ENCODE data around the gene KIAA0232. TPM values are rescaled to one million over a fixed set of nuclear protein-coding genes. Genes with fewer than 3 reads are reported as not detected.
"Not testable (repeated sequence)": the region's sequence is repeated elsewhere in the genome, so short reads cannot be mapped to it uniquely, and the experiment has no call there.

The KIAA0232 gene
- total RNA-seq, 1 donor from 2014 or later, result 20.9 TPM

DNA sequence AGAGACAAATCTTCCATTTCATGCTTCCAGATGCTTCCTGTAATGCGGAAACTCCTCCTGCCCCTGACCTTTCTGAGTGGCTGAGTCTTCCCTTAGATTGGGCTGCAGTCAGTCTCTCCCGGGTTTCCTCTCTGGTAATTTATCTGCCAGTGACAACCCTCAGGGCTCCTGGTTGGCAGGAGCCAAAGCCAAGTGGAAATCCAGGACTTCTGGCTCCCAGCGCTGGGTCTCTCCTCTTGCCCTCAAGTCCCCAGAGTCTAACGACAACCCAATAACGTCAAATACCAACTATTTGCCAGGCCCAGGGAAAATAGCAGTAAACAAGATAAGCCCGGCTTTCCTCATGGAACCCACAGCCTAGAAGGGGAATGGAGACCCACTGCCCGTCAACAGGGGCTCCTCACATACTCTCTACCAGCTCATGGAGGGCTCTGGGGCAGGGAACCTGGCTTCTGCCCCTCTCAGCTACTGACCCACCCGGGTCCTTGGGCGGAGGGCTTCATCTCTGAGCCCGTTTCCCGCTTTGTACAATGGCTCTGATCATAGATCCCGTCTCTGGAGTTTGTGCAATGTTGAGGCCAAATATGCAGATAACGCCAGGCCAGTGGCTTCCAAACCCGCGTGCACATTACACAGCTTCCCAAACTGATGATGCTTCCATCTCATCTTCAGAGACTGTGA lies 126.0 kb downstream of the KIAA0232 start:
- no peak for DNase-seq (ENCODE audit: low read depth)
- TF ChIP-seq, protein P1, sequence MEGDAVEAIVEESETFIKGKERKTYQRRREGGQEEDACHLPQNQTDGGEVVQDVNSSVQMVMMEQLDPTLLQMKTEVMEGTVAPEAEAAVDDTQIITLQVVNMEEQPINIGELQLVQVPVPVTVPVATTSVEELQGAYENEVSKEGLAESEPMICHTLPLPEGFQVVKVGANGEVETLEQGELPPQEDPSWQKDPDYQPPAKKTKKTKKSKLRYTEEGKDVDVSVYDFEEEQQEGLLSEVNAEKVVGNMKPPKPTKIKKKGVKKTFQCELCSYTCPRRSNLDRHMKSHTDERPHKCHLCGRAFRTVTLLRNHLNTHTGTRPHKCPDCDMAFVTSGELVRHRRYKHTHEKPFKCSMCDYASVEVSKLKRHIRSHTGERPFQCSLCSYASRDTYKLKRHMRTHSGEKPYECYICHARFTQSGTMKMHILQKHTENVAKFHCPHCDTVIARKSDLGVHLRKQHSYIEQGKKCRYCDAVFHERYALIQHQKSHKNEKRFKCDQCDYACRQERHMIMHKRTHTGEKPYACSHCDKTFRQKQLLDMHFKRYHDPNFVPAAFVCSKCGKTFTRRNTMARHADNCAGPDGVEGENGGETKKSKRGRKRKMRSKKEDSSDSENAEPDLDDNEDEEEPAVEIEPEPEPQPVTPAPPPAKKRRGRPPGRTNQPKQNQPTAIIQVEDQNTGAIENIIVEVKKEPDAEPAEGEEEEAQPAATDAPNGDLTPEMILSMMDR (conservative IDR thresholded peaks at IDR 0.05; ENCODE audit: low read depth, low read length), result no peak

DNA sequence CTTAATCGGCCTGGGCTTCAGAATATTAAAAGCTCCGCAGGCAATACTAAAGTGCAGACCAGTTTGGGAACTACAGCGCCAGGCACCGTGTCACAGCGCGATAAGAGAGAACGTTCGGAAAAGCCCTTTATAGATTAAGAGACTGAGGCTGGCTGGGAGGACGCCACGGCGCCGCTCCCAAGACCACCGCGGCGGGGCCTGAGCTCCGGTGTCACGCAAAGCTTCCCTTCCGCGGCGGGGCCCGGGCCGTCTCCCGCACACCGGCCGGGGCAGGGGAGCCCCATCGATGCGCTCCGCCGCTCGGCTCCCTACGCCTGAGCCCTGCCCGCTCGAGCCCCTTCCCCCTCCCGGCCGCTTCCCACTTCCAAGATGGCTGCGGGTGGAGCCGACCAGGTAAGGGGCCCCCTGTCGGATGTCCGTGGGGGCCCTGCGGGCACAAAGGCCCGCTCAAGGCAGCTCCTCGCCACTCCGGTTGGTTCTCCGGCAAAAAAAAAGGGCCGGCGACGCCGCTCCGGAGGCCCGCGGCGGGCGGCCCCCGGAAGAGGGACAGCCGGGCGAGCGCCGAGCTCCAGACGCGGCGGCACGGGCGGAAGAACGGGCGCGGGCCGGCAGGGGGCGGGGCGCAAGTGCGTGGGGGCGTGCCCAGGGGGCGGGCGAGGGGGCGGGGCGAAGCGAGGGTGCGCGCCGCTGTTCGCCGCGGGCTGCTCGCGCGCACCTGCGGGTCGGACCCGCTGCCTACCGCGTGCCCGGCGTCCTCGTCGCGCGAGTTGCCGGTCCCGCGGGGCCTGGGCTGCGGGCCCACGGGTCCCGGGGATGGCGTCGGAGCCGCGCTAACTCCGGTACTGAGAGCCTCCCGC lies 126.8 kb downstream of the KIAA0232 start, which contains the start of gene TBC1D14:
Gene TBC1D14 (plus strand): TSS at position 714 of the 857 bp plus-strand sequence. CDS start 13,564 bp downstream, outside the sequence.
- no peak for DNase-seq (ENCODE audit: low read depth)
- peak within 1 kb of the TSS; percentile 90 for H3K4me3 ChIP-seq (ENCODE audit: low read depth, low read length)
- TF ChIP-seq, protein P1 (conservative IDR thresholded peaks at IDR 0.05; ENCODE audit: low read depth, low read length), result peak; percentile 22

More for the DNA sequence above, 126.0 kb downstream of the KIAA0232 start:
- peak overlapping the region; percentile 90 for H3K4me3 ChIP-seq (ENCODE audit: low read depth, low read length)

DNA sequence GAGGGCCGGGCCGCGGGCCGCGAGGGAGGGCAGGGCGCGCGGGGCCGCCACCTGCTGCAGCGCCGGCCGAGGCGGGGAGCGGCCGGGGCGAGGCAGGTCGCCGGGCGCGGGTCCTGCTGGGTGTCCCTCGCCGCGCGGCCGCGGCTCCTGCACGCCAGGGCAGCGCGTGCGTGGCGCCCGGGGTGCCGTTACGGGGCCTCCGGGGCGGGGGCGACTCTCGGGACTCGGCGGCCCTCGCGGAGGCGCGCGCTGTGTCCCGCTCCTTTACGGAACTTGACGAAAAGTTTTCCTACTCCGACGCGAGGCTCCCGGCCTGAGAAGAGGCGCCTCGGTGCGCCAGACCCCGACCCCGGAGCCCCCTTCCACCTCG lies 127.4 kb downstream of the KIAA0232 start:
- TF ChIP-seq, protein P1 (conservative IDR thresholded peaks at IDR 0.05; ENCODE audit: low read depth, low read length), result no peak
- DNase-seq (ENCODE audit: low read depth), result no peak
- peak overlapping the region; percentile 90 for H3K4me3 ChIP-seq (ENCODE audit: low read depth, low read length)

DNA sequence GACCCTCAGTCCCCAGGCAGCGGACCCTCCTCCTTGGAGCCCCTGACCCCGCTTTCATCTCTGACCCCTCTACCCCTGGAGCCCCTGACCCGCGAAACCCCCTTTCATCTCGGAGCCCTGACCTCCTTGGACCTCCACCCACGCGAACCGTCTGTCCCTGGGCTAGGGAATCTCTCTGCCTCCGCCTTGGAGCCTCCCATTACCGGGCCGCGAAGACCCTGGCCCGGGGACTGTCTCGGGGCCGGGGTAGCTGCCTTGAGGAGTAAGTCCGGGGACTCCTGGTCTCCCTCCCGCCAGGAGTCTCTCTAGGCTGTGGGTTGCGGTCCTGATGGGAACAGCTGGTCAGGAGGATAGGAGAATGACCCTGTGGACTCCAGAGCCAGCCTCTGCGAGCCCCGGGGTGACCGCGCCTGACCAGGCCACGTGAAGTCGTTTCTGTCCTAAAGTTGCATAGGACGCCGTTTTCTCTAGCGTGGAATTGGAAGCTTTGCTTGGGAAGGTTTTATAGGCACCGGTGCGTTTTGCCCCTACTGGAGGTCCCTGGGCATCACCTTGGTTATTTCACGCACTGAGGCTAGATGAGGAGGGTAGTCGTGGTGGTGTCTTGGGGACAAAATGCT lies 127.9 kb downstream of the KIAA0232 start:
- TF ChIP-seq, protein P1 (conservative IDR thresholded peaks at IDR 0.05; ENCODE audit: low read depth, low read length), result peak; percentile 47
- peak overlapping the region; percentile 90 for H3K4me3 ChIP-seq (ENCODE audit: low read depth, low read length)
- DNase-seq (ENCODE audit: low read depth), result no peak

DNA sequence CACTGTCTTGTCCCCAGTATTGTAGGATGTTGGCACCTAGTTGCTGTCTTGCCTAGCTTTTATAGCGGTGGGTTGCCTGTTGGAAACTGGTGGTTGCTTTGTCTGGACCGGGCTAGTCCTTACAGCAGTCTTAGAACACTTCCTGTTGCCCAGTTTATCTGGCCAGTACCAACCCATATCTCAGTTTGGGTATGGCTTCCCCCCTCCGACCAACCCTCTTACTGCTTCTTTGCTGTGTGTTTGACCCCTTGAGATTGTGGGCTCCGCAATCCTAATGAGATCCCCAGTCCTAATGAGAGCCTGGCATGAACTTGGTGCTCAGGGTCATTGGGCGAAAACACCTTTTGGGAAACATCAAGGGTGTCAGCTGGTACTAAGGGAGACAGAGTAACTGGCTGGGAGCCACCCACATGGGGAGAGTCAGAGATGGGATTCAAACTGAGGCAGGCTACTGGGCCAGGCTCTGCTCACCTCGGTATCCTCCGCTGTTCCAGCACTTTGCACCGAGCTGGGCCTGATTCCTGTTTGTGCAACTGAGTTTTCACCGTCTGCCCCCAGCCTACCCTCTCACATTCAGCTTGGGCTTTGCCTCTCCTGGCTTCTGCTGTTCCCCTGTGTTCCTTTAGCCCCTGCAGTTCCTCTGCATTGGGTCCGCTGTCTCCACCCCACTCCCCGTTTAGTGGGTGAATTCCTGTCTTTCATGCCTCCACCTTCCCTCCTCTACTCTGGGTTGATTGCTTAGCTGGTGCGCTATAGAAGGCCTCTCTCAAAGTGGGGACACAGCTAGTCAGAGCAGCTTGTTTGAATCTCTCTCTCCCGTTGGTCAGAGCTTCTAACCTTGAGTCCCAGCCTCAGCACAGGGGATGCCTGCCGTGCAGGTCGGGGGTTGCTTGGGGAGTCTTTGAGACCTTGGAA lies 128.7 kb downstream of the KIAA0232 start:
- peak overlapping the region; percentile 90 for H3K4me3 ChIP-seq (ENCODE audit: low read depth, low read length)
- no peak for DNase-seq (ENCODE audit: low read depth)
- TF ChIP-seq, protein P1 (conservative IDR thresholded peaks at IDR 0.05; ENCODE audit: low read depth, low read length), result no peak

DNA sequence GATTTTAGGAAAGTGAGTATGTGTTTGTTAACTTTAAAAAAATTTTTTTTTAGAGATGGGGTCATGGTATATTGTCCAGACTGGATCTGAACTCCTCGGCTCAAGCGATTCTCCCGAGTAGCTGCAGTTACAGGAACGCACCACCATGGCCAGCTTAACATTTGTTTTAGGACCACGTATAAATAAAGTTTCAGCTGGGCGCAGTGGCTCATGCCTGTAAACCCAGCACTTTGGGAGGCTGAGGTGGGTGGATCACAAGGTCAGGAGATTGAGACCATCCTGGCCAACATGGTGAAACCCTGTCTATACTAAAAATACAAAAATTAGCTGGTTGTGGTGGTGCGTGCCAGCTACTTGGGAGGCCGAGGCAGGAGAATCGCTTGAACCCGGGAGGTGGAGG lies 129.4 kb downstream of the KIAA0232 start:
- not testable (repeated sequence) for H3K4me3 ChIP-seq (ENCODE audit: low read depth, low read length); DNase-seq (ENCODE audit: low read depth)
